OCI-M2 (cell line): Measurements from ENCODE around the gene CEACAM19.
"Not testable (repeated sequence)": the region's sequence is repeated elsewhere in the genome, so short reads cannot be mapped to it uniquely, and the experiment has no call there.

ENCODE experiments used
- DNase-seq: peaks from one replicate; lab custom pipeline; 2025; ENCODE audit not compliant: unreplicated experiment; lab: John Stamatoyannopoulos, UW

The CEACAM19 gene, protein sequence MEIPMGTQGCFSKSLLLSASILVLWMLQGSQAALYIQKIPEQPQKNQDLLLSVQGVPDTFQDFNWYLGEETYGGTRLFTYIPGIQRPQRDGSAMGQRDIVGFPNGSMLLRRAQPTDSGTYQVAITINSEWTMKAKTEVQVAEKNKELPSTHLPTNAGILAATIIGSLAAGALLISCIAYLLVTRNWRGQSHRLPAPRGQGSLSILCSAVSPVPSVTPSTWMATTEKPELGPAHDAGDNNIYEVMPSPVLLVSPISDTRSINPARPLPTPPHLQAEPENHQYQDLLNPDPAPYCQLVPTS

DNA sequence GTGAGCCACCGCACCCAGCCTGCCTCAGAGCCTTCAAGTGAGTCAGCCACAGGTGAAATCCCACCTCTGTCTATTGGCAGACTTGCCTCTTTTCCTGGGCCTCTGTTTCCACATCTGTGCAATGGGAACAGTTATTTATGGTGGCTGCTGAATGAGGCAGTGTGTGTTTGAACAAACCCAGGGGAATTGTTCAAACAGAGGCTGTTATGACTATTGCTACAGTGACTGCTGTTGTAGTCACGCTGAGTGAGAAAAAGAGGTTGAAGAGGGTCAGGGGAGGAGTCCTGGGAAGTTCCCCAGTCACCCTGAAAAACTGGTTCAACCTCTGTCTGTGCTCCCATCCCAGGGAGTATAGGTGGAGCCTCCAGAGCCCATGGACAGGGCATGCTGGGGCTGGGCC is at the start of gene CEACAM19:
Gene CEACAM19, plus strand, starts transcription at position 83 of the 400 bp plus-strand sequence. CDS start 450 bp downstream, outside the sequence.
- no peak for DNase-seq

DNA sequence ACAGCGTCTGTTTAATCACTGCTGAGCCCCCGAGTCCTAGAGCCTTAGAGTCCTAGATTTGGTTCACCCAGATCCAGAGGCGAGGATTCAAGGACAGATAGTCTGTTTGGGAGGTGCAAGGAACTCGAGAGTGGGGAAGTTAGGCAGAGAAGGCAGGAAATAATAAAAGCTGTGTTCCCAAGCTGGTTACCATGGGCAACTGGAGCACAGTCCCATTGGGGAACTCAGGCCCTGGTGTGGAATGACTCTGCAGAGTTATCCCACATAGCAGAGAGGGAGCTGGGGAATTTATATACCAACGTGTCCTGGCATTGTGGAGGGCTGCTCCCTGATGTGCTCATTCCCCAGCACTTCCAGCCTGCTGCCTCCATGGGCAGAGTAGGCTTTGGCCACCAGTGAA is 48.2 kb upstream of the CEACAM19 start:
- no peak for DNase-seq

DNA sequence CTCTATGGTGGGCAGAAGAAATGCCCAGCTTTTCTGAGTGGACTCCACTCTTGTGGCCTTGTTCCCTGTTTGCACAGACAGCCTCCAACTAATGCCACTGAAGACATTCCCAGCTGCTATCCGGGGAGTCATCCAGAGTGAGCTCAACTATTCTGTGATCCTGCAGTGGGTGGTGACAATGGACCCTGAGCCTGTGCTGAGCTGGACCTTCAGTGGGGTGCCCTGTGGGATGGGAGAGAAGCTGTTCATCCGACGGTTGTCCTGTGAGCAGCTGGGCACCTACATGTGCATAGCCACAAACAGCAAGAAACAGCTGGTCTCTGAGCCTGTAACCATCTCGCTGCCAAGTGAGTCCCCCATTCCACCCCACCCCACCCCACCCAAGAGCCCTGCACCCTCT is 47.7 kb upstream of the CEACAM19 start:
- no peak for DNase-seq

DNA sequence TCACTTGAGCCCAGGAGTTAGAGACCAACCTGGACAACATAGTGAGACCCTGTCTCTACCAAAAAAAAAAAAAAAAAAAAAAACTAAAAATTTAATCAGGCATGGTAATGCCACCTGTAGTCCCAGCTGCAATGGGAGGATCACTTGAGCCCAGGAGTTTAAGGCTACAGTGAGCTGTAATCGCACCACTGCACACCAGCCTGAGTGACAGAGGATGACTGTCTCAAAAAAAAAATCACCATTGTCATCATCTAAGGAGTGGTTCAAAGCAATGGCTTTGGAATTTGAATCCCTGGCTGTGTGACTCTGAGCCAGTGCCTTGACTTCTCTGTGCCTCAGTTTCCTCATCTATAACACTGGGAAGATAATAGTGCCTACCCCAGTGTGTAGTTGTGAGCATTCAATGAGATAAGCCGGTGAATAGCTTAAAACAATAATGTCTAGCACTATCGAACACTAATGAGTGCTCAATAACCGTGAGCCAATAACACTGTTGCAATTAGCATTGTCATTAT is 46.4 kb upstream of the CEACAM19 start:
- DNase-seq = no peak

DNA sequence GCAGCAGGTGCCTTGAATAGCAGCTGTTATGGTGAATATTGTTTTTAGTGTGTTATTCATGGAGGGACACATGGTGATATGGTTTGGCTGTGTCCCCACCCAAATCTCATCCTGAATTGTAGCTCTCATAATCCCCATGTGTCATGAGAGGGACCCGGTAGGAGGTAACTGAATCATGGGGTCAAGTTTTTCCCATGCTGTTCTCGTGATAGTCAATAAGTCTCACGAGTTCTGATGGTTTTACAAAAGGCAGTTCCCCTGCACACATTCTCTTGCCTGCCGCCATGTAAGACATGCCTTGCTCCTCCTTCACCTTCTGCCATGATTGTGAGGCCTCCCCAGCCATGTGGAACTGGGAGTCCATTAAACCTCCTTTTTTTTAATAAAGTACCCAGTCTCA is 45.6 kb upstream of the CEACAM19 start:
- DNase-seq = not testable (repeated sequence)

DNA sequence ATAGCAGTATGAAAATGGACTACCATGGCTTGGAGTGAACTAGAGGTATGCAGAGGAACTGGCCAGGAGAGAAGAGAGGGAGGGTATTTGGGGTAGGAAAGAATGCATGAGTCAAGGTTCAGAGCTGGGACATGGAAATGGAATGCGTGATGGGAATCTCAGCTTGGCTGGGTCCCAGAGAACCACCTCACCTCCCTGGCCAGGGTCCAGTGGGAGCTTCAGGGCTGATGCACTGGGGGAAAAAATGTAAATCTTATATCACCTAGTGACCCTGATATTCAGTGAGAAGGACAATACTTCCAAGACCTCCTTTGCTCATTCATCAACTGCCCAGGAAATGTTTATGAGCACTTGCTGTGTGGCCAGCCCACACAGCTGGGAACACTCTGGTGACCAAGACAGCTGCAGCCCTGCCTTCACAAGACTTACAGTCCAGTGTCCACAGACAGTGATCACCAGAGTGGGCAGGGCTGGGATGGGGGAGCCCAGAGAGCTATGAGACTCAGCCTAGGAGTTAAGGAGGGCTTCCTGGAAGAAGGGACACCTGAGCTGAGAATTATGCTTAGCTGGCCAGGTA is 45.1 kb upstream of the CEACAM19 start:
- DNase-seq = no peak

DNA sequence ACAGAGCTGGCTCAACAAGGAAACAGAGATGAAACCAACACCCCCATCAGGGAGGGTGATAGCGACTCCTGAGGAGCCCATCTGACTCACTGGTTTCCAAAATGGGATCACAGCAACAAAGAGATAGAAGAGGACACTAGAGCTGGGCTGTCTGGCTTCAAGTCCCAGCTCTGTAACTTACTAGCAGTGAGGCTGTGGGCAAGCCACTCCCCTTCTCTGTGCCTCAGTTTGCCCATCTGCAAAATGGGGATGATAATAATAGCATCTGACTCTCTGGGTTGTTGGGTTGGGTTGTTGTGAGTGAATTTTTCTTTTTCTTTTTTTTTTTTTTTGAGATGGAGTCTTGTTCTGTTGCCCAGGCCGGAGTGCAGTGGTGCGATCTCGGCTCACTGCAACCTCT is 43.7 kb upstream of the CEACAM19 start:
- DNase-seq = no peak

DNA sequence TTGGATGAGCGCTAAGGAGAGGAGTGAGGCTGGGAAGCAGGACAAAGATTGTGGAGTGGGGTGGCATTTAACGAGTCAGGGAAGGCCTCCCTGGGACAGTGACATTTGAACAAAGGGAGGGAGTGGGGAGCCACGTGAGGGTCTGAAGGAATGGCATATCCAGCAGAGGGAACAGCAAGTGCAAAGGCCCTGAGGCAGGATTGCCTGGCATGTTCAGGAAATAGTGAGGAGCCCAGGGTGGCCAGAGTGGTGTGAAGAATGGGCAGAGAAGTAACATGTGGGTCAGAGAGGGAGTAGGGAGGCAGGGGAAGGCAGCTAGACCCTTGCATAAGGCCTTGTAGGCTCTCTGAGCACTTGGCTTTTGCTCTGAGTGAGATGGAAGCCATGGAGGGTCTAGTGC is 42.5 kb upstream of the CEACAM19 start:
- no peak for DNase-seq

DNA sequence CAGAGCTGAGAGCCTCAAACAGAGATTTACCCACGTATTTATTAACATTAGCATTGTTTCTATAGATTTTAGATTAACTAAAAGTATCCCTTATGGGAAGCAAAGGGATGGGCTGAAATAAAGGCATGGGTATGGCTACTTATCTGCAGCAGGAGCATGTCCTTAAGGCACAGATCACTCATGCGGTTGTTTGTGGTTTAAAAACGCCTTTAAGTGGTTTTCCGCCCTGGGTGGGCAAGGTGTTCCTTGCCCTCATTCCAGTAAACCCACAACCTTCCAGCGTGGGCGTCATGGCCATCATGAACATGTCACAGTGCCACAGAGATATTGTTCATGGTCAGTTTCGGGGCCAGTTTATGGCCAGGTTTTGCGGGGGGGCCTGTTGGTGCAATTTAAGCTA is 39.7 kb upstream of the CEACAM19 start:
- not testable (repeated sequence) for DNase-seq

DNA sequence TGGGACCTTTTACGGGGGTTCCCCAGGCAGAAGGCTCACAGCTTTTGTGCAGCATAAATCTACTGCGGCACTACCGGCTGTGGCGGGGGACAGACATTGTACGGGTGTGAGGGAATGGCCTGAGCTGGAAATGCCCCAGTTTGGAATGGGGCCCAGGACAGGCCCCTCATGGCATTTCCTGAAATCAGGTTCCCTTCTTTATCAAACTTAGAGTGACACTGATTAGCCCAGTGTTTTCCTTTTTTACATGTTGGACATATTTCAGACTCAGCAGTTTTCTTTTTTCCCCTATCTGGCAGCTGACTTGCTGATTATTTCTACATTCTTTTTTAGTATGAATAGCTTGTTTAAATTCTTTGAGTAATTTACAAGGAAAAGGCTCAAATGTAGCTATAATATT is 37.2 kb upstream of the CEACAM19 start:
- DNase-seq = not testable (repeated sequence)

DNA sequence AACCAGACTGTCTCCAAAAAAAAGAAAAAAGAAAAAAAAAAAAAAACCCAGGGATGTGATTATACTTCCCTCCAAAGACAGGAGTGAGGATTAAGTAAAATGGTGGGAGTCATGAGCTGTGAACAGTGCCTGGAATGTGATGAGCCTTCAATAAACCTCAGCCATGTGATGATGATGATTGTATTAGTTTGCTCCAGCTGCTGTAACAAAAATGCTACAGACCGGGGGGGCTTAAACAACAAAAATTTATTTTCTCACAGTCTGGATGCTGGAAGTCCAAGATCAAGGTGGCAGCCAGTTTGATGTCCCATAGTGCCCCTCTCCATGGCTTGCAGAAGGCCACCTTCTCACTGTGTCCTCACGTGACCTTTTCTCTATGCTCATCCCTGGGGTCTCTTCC is 36.5 kb upstream of the CEACAM19 start:
- no peak for DNase-seq

DNA sequence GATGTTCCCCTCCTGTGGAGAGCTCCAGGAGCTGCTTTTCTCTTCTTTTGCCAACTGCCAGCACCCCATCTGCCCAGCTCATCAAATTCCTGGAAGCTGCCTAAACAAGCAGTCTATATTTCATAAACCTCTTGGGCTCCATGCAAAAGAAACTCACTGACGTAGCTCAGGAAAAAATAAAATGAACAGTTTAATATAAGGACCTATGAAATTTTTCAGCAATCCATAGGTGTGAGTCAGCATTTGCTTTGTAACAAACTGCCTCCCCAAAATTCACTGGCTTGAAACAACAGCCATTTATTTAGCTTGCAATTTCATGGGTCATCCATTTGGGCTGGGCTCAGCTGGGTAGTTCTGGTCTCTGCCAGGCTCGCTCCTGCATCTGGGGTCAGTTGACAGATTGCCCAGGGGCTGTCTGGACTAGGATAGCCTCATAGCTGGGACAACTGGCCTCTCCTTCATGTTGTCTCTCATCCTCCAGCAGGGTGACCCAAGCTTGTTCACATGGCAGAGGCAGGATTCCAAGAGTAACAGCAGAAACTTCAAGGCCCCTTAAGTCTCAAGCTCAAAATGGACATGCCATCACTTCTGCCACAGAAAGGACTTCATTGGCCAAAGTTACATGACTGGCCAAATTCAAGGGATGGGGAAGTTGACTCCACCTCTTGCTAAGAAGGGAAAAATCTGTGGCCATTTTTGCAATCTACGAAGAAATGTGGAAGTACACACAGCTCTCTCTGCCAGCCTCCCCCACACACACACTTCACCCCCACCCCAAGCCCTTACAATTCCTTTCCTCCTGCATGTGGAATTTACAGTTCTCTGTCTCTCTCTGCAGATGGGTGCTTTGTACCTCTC is 35.5 kb upstream of the CEACAM19 start:
- DNase-seq = no peak

DNA sequence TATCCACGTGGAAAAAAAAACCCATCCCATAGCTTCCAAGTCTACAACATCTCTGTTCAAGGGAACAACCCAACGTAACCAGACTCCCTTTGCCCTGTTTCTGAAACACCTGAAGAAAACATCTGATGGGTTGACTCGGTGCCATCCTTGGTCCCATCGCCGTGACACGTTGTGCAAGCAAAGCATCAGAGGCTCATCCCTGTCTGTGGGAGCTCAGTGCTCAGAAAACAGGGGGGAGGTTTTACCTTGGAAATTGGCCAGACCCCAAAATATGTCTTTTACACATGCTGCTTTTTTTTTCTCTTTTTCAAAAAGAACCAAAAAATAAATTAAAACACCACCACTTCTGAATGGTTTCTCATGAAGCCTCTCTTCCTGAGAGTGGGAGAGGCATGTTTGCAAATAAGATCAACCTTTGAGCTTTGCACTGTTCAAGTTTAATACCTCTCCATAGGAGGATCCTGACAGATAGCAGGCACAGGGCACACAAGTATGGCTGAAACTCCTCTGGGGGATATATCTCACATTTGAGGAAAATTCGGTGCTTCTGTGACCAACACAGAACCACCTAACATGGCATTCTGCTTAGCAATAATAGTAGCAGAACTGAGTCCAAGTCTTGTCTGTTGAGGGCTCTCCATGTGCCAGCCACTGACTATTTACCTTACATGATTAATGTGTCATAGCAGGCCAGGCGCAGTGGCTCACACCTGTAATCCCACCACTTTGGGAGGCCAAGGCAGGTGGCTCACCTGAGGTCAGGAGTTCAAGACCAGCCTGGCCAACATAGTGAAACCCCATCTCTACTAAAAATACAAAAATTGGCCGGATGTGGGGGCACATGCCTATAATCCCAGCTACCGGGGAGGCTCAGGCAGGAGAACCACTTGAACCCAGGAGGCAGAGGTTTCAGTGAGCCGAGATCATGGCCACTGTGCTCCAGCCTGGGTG is 34.6 kb upstream of the CEACAM19 start:
- DNase-seq = no peak

DNA sequence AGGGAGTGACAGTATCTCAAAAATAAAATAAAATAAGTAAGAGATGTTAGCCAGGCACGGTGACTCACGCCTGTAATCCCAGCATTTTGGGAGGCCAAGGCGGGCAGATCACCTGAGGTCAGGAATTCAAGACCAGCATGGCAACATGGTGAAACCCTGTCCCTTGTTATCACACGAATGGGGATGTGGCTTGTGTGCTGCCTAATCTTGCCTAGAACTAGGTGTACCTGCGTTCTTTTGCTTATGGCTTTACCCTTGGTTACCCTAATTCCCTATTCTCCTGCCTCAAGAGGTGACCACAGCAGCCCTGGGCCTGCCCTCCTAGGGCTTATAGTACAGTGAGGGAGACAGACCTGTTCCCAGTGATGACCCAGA is 33.9 kb upstream of the CEACAM19 start:
- no peak for DNase-seq

DNA sequence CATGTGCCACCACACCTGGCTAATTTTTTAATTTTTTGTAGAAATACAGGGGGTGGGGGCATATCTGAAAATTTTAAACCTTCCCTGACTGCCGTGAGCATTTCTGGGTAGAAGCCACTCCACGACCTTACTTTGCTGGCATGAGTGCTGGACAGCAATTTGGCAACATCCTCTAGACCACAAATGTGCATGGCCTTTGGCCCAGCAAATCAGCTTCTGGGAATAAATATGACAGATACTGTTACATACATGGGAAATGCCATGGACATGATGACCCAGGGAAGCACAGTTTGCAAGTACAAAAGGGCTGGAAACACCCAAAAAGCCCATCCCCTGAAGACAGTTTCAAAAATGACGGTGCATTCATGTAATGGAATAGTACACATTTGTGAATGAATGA is 30.8 kb upstream of the CEACAM19 start:
- DNase-seq = no peak

DNA sequence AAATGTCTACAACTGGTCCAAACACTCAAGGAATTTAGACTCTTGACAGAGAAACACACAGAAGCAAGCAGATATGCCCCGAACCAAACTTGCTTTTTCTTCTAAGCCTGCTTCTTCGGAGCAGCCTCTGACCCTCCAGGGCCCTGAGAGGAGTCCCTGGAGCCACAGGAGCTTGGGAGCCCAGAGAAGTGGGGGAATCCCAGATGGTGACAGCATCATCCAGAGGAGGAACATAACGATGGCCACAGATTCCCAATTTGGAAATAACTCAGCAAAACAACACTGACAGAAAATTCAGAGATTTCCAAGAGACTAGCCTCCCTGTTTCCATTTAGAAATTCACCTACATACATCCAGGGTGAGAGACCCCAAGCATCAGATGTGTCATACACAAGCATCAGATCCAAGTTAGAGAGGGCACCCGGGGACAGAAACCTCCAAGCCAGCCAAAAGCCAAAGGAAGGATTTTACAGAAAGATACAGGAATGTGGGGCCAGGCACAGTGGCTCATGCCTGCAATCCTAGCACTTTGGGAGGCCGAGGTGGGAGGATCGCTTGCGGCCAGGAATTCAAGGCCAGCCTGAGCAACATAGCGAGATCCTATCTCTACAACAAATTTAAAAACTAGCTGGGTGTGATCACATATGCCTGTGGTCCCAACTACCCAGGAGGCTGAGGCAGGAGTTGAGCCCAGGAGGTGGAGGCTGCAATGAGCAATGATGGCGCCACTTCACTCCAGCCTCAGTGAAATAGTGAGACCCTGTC is 29.6 kb upstream of the CEACAM19 start:
- DNase-seq = no peak

DNA sequence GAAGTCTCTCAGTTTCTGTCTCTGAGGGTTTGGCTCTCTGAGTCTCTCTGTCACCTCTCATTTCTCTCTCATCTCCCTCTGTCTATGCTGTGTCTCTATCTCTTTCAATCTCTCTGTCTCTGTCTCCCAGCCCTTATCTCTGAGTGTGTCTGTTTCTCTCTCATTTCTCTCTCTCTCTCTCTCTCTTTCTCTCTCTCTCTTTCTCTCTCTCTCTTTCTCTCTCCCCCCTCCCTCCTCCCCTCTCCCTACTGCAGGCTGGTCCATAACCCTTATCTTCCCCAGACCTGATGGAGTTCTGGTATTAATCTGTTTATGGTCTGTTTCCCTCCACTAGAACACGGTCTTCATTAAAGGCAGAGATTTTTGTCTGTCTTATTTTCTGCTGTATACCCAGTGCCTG is 28.9 kb upstream of the CEACAM19 start:
- no peak for DNase-seq

DNA sequence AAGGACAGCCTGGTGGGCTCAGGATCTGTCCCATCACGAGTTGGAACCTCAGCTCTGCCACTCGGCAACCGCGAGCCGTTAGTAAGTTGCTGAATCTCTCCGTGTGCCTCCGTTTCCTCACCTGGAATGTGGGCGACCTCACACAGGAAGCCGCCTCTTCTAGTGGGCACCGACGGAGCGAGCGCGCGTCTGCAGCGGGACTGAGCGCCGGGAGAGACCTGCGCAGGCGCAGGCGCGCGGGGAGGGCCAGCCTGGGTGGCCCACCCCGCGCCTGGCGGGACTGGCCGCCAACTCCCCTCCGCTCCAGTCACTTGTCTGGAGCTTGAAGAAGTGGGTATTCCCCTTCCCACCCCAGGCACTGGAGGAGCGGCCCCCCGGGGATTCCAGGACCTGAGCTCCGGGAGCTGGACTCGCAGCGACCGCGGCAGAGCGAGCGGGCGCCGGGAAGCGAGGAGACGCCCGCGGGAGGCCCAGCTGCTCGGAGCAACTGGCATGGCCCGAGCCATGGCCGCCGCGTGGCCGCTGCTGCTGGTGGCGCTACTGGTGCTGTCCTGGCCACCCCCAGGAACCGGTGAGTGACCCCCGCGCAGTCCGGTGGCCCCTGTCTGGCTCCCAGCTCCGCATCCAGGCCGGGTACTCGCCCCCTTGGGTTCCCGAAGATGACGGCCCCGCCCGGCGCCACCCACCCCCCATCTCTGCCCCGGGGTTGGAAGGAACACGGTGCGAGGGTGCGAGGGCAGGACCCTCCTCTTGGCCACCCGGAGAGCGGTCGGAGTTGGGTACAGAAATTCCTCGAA is 27.5 kb upstream of the CEACAM19 start, which contains the start of gene PVR:
Gene PVR, plus strand, starts transcription at position 306 of the 797 bp plus-strand sequence. Its CDS starts 187 bp downstream, at position 493.
- no peak for DNase-seq

DNA sequence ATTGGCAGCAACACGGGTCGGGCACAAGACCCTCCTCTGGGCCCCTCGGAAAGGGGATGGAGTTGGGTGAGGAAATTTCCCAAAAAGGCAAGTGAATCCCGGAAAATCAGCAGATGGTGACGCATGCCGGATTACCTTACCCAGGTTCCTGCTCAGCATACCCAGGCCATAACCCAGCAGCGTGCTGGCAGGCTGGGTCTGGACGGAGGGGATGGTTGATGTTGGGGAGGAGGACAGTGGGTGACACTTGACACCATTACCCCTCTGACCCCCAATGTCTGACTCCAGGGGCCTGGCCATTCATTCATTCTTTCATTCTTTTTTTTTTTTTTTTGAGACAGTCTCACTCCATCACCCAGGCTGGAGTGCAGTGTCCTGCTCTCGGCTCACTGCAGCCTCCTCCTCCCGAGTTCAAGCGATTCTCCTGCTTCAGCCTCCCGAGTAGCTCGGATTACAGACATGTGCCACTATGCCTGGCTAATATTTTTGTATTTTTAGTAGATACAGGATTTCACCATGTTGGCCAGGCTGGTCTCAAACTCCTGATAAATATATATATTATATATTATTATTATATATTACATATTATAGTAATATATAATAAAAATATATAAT is 26.8 kb upstream of the CEACAM19 start:
- no peak for DNase-seq
